Suprapubic skin (tissue), 4 donors: ENCODE results near the gene RPLP2. TPM values are rescaled to one million over a fixed set of nuclear protein-coding genes. Genes with fewer than 3 reads are reported as not detected.

Experiments
- DNase-seq, 2 donors: peaks; one replicate each; pipeline ENCODE4 v3.0.0-alpha.2; 2019; ENCODE audit warnings: low spot score in 2 of 2
- H3K27ac ChIP-seq: fragments of 200-600 bp; sonication (generic); one replicate; pipeline ENCODE4 v1.5.1; 2019
- H3K27me3 ChIP-seq: fragments of 200-600 bp; sonication (generic); one replicate; pipeline ENCODE4 v1.5.1; 2019
- H3K36me3 ChIP-seq: fragments of 200-600 bp; sonication (generic); one replicate; pipeline ENCODE4 v1.5.1; 2019
- H3K4me1 ChIP-seq: fragments of 200-600 bp; sonication (generic); one replicate; pipeline ENCODE4 v1.5.1; 2019
- H3K4me3 ChIP-seq: fragments of 200-600 bp; sonication (generic); one replicate; pipeline ENCODE4 v1.5.1; 2019; ENCODE audit warnings: mild to moderate bottlenecking
- H3K9me3 ChIP-seq: fragments of 200-600 bp; sonication (generic); one replicate; pipeline ENCODE4 v1.5.1; 2019
- CTCF ChIP-seq, 2 donors: fragments of 200-600 bp in 1 of 2; fragments of 450-650 bp in 1 of 2; sonication (generic) in 1 of 2; IDR thresholded peaks; one replicate each; pipeline ENCODE4 v1.5.1; 2016 to 2019; ENCODE audit warnings: antibody characterized with exemption in 2 of 2, mild to moderate bottlenecking in 1 of 2, moderate library complexity in 1 of 2
- EP300 ChIP-seq: sonication (generic); formaldehyde crosslinking; IDR thresholded peaks from one replicate; pipeline ENCODE4 v1.6.1; 2017; ENCODE audit warnings: antibody characterized with exemption
- POLR2A ChIP-seq, 2 donors: fragments of 450-650 bp; IDR thresholded peaks; one replicate each; pipeline ENCODE4 v1.6.1; 2017; ENCODE audit warnings: antibody characterized with exemption in 2 of 2, mild to moderate bottlenecking in 2 of 2, moderate library complexity in 2 of 2
- POLR2AphosphoS5 ChIP-seq, 3 donors: sonication (generic); formaldehyde crosslinking; IDR thresholded peaks; one replicate each; pipeline ENCODE4 v1.6.1; 2017; ENCODE audit warnings: antibody characterized with exemption in 3 of 3
- WGBS: methylation state at CpG from one replicate; pipeline ENCODE4 v1.1.5; 2018; 5-methylcytosine and 5-hydroxymethylcytosine counted together
- total RNA-seq, 4 donors: library from RNA; depleted of rRNA; stranded (reverse); fragments of >200 nt; gene quantifications; one replicate each; pipeline ENCODE4 v1.1.0, GENCODE V29; 2016

The RPLP2 gene
- total RNA-seq, 4 donors from 2014 or later, result 692 to 1,129 (median 991) TPM

- Histone ChIP-seq H3K36me3 (peaks cover 3% of the 10 kb centered on the region), H3K4me1 (peaks cover 86% of the 10 kb centered on the region), H3K27me3 (peaks cover 13% of the 10 kb centered on the region), H3K27ac (no peak overlapping the region), H3K4me3 (peak overlapping the region; percentile 45), H3K9me3 (no peaks in the 10 kb centered on the region)
- no peak for DNase-seq
- TF ChIP-seq CTCF (IDR thresholded peaks at IDR 0.05) (no peak), EP300 (no peak), POLR2AphosphoS5 (IDR thresholded peaks at IDR 0.05) (no peak), POLR2A (IDR thresholded peaks at IDR 0.05) (no peak)
- 59% methylated on average over 6 of the region's 31 CpGs for WGBS
These were observed 21.5 kb downstream of the RPLP2 start for GRCh38 chr11:831118-831864.

GRCh38 chr11:831961-832528 lies 22.3 kb downstream of the RPLP2 start:
- DNase-seq, result no peak
- WGBS, result 74% methylated on average over 5 of the region's 23 CpGs
- H3K36me3 ChIP-seq, result peaks cover 10% of the 10 kb centered on the region
- no peaks in the 10 kb centered on the region for H3K9me3 ChIP-seq
- H3K27ac ChIP-seq, result no peak overlapping the region
- peak overlapping the region; percentile 85 for H3K4me3 ChIP-seq
- peaks cover 10% of the 10 kb centered on the region for H3K27me3 ChIP-seq
- peaks cover 83% of the 10 kb centered on the region for H3K4me1 ChIP-seq
- TF ChIP-seq POLR2A (IDR thresholded peaks at IDR 0.05) (no peak), CTCF (IDR thresholded peaks at IDR 0.05) (no peak), POLR2AphosphoS5 (IDR thresholded peaks at IDR 0.05) (no peak), EP300 (no peak)

- WGBS, result no CpG with 5 or more reads among the region's 67 CpGs
- peak within 1 kb of the TSS; percentile 85 for H3K4me3 ChIP-seq
- H3K9me3 ChIP-seq, result no peaks in the 10 kb centered on the region
- H3K36me3 ChIP-seq, result peaks cover 16% of the 10 kb centered on the region
- H3K27me3 ChIP-seq, result peaks cover 6% of the 10 kb centered on the region
- H3K4me1 ChIP-seq, result peaks cover 80% of the 10 kb centered on the region
- no peak for DNase-seq
- H3K27ac ChIP-seq, result peak within 1 kb of the TSS; percentile 94
- TF ChIP-seq POLR2A (IDR thresholded peaks at IDR 0.05), result no peak
- TF ChIP-seq CTCF (IDR thresholded peaks at IDR 0.05), result peak in 1 of 2 donors; percentile 15
These were observed 22.9 kb downstream of the RPLP2 start, which contains the start of gene CD151 for GRCh38 chr11:832529-833113. CD151 (plus strand) TSS chr11:832952; CDS start chr11:836070, 3,118 bp downstream.

- TF ChIP-seq EP300 (no peak), POLR2A (IDR thresholded peaks at IDR 0.05) (peak in 1 of 2 donors; percentile 60), CTCF (IDR thresholded peaks at IDR 0.05) (no peak)
- H3K27me3 ChIP-seq, result peaks cover 6% of the 10 kb centered on the region
- H3K4me3 ChIP-seq, result peak overlapping the region; percentile 85
- peaks cover 73% of the 10 kb centered on the region for H3K4me1 ChIP-seq
- DNase-seq, result no peak
- WGBS, result 0% methylated on average over 6 of the region's 55 CpGs
- no peaks in the 10 kb centered on the region for H3K9me3 ChIP-seq
- peaks cover 22% of the 10 kb centered on the region for H3K36me3 ChIP-seq
- peak overlapping the region; percentile 94 for H3K27ac ChIP-seq
These were observed 23.5 kb downstream of the RPLP2 start for GRCh38 chr11:833114-833791.
